SK-N-SH (cell line): ENCODE data around the gene FGF13. TPM values are rescaled to one million over a fixed set of nuclear protein-coding genes. Genes with fewer than 3 reads are reported as not detected.

Experiments used
- CTCF ChIA-PET: fragments of 300-600, 350-600 bp; formaldehyde crosslinking; extraction: SDS; loops from one replicate; lab custom pipeline; 2021; lab: Yijun Ruan, JAX
- POLR2A ChIA-PET: fragments of 350-600 bp; sonication (Branson Sonifier 250); formaldehyde crosslinking; extraction: SDS; loops from one replicate; lab custom pipeline; 2020; ENCODE audit warnings: antibody characterized with exemption, inconsistent platforms; lab: Yijun Ruan, JAX
- DNase-seq: peaks from one replicate; pipeline ENCODE4 v3.0.0; 2012
- H2AFZ ChIP-seq: fragments of 200-600 bp; sonication (generic); 2 replicates; pipeline ENCODE4 v1.8.1; 2016; ENCODE audit warnings: antibody characterized with exemption, mild to moderate bottlenecking, low read depth
- H3F3A ChIP-seq: fragments of 200-600 bp; sonication (generic); replicated peaks from 2 replicates; pipeline ENCODE3; 2016; ENCODE audit warnings: antibody characterized with exemption, mild to moderate bottlenecking; ENCODE audit not compliant: insufficient read depth
- H3K27ac ChIP-seq, 2 experiments: fragments of 200-500 bp in 1 of 2; fragments of 200-600 bp in 1 of 2; sonication (Bioruptor generic) in 1 of 2; sonication (generic), shearing (Covaris generic) in 1 of 2; 2 replicates each; pipeline versions ENCODE4 v1.5.1 to v1.6.1; 2014 to 2016; ENCODE audit warnings: low read depth in 2 of 2, inconsistent platforms in 1 of 2, low read length in 1 of 2, mild to moderate bottlenecking in 1 of 2, mixed read lengths in 1 of 2
- H3K27me3 ChIP-seq: fragments of 200-600 bp; sonication (generic), shearing (Covaris generic); 2 replicates; pipeline ENCODE4 v1.6.1; 2016; ENCODE audit warnings: mixed run types; ENCODE audit not compliant: insufficient read depth
- H3K36me3 ChIP-seq, 2 experiments: fragments of 200-500 bp in 1 of 2; fragments of 200-600 bp in 1 of 2; sonication (Bioruptor generic) in 1 of 2; sonication (generic) in 1 of 2; replicated peaks in 1 of 2; 2 replicates each; pipeline versions ENCODE3 to v1.5.1; 2014 to 2016; ENCODE audit warnings: low read length in 1 of 2, mild to moderate bottlenecking in 1 of 2; ENCODE audit not compliant: insufficient read depth in 2 of 2, control insufficient read depth in 1 of 2
- H3K4me1 ChIP-seq, 2 experiments: fragments of 200-500 bp in 1 of 2; fragments of 200-600 bp in 1 of 2; sonication (Bioruptor generic) in 1 of 2; sonication (generic), shearing (Covaris generic) in 1 of 2; 2 replicates each; pipeline versions ENCODE4 v1.5.1 to v1.6.1; 2014 to 2016; ENCODE audit warnings: low read depth in 1 of 2, low read length in 1 of 2, mixed run types in 1 of 2; ENCODE audit not compliant: insufficient read depth in 2 of 2, control insufficient read depth in 1 of 2
- H3K4me2 ChIP-seq: fragments of 200-600 bp; sonication (generic), shearing (Covaris generic); 2 replicates; pipeline ENCODE4 v1.6.1; 2017; ENCODE audit warnings: mixed run types
- H3K4me3 ChIP-seq, 2 experiments: fragments of 200-500 bp in 1 of 2; fragments of 200-600 bp in 1 of 2; sonication (Bioruptor generic) in 1 of 2; sonication (generic), shearing (Covaris generic) in 1 of 2; 2 replicates each; pipeline versions ENCODE4 v1.5.1 to v1.8.1; 2014 to 2016; ENCODE audit warnings: low read depth in 2 of 2, inconsistent platforms in 1 of 2, low read length in 1 of 2, mild to moderate bottlenecking in 1 of 2, mixed read lengths in 1 of 2, moderate library complexity in 1 of 2
- H3K79me2 ChIP-seq: fragments of 200-600 bp; sonication (generic); 2 replicates; pipeline ENCODE4 v1.8.1; 2017; ENCODE audit warnings: mild to moderate bottlenecking; ENCODE audit not compliant: insufficient read depth
- H3K9ac ChIP-seq: fragments of 200-600 bp; sonication (generic); 2 replicates; pipeline ENCODE4 v1.6.1; 2017; ENCODE audit warnings: mixed run types
- H3K9me2 ChIP-seq: fragments of 200-600 bp; sonication (generic); 2 replicates; pipeline ENCODE4 v1.6.1; 2017; ENCODE audit warnings: mixed run types
- H3K9me3 ChIP-seq: fragments of 200-600 bp; sonication (generic); 2 replicates; pipeline ENCODE4 v1.6.1; 2017; ENCODE audit warnings: mixed run types, mild to moderate bottlenecking, moderate library complexity
- H4K20me1 ChIP-seq: fragments of 200-600 bp; sonication (generic); 2 replicates; pipeline ENCODE4 v1.6.1; 2017; ENCODE audit warnings: mild to moderate bottlenecking, mixed run types; ENCODE audit not compliant: insufficient read depth
- EZH2phosphoT487 ChIP-seq: fragments of 200-600 bp; sonication (generic); IDR thresholded peaks from 2 replicates; pipeline ENCODE4 v1.6.1; 2017; ENCODE audit warnings: low read depth, mixed run types, mild to moderate bottlenecking, antibody characterized with exemption, moderate library complexity, borderline replicate concordance
- FOXM1 ChIP-seq: IDR thresholded peaks from 2 replicates; pipeline ENCODE4 v1.4.0; 2012; ENCODE audit warnings: low read depth, mild to moderate bottlenecking
- GABPA ChIP-seq: IDR thresholded peaks from 2 replicates; pipeline ENCODE4 v1.4.0; 2012; ENCODE audit warnings: low read depth, mild to moderate bottlenecking
- IRF3 ChIP-seq: fragments of 150-350 bp; IDR thresholded peaks from 2 replicates; pipeline ENCODE4 v1.6.1; 2016; ENCODE audit warnings: mild to moderate bottlenecking, low read depth, low read length
- MAX ChIP-seq: IDR thresholded peaks from 2 replicates; pipeline ENCODE4 v1.4.0; 2012; ENCODE audit warnings: low read depth
- NFIC ChIP-seq: IDR thresholded peaks from 2 replicates; pipeline ENCODE4 v1.4.0; 2012; ENCODE audit warnings: borderline replicate concordance
- NRF1 ChIP-seq: IDR thresholded peaks from 2 replicates; pipeline ENCODE4 v1.6.1; 2012; ENCODE audit warnings: low read depth, mild to moderate bottlenecking, low read length
- PBX3 ChIP-seq: IDR thresholded peaks from 2 replicates; pipeline ENCODE4; 2012
- POLR2AphosphoS5 ChIP-seq: IDR thresholded peaks from 2 replicates; pipeline ENCODE4 v1.6.1; 2012; ENCODE audit warnings: low read depth, low read length
- RAD21 ChIP-seq: IDR thresholded peaks from 2 replicates; pipeline ENCODE4 v1.6.1; 2012; ENCODE audit warnings: mild to moderate bottlenecking, low read length
- RCOR1 ChIP-seq: fragments of 150-350 bp; IDR thresholded peaks from 2 replicates; pipeline ENCODE4 v1.6.1; 2017; ENCODE audit warnings: antibody characterized with exemption, low read length
- REST ChIP-seq: IDR thresholded peaks from 2 replicates; pipeline ENCODE4 v1.6.1; 2012; ENCODE audit warnings: mild to moderate bottlenecking, low read depth, low read length, moderate library complexity
- RFX5 ChIP-seq: IDR thresholded peaks from 2 replicates; pipeline ENCODE4 v1.6.1; 2012; ENCODE audit warnings: mild to moderate bottlenecking, improper control_type of control experiment, low read length
- SIN3A ChIP-seq: IDR thresholded peaks from 2 replicates; pipeline ENCODE4 v1.6.1; 2012; ENCODE audit warnings: low read depth, mild to moderate bottlenecking, low read length, moderate library complexity, borderline replicate concordance
- SMC3 ChIP-seq: IDR thresholded peaks from 2 replicates; pipeline ENCODE4 v1.6.1; 2012; ENCODE audit warnings: low read depth, low read length, improper control_type of control experiment
- TCF12 ChIP-seq: IDR thresholded peaks from 2 replicates; pipeline ENCODE4 v1.4.0; 2012
- USF1 ChIP-seq: IDR thresholded peaks from 2 replicates; pipeline ENCODE4 v1.4.0; 2012; ENCODE audit warnings: low read depth, borderline replicate concordance
- YY1 ChIP-seq: IDR thresholded peaks from 2 replicates; pipeline ENCODE4 v1.4.0; 2012; ENCODE audit warnings: low read depth, mild to moderate bottlenecking
- ZBTB33 ChIP-seq: IDR thresholded peaks from 2 replicates; pipeline ENCODE4 v1.4.0; 2012; ENCODE audit warnings: low read depth, borderline replicate concordance
- WGBS: methylation state at CpG from one replicate; pipeline ENCODE4 v1.1.6; 2017; ENCODE audit warnings: low lambda C conversion rate; 5-methylcytosine and 5-hydroxymethylcytosine counted together
- polyA plus RNA-seq, 3 experiments: library from polyadenylated mRNA; depleted of rRNA; stranded (reverse); fragments of >200 nt; gene quantifications; 2 replicates each; pipeline ENCODE4 v1.2.3, GENCODE V29; 2012

Gene FGF13
- polyA plus RNA-seq, 1 of the 3 experiments (the other 2 are of a cell fraction): 0.12 TPM

- Histone ChIP-seq H3K9me2 (no peaks in the 10 kb centered on the region), H3F3A (no peaks in the 10 kb centered on the region), H2AFZ (no peak overlapping the region), H3K4me3 (no peak overlapping the region), H3K27me3 (peaks cover 12% of the 10 kb centered on the region; the same call in 1 of the 2 replicates), H3K36me3 (no peaks in the 10 kb centered on the region), H3K79me2 (no peaks in the 10 kb centered on the region), H3K9ac (no peak overlapping the region), H3K4me2 (no peak overlapping the region), H4K20me1 (no peaks in the 10 kb centered on the region), H3K9me3 (no peaks in the 10 kb centered on the region), H3K27ac (no peak overlapping the region), H3K4me1 (no peaks in the 10 kb centered on the region)
- POLR2A ChIA-PET: no interaction called here
- no peak for TF ChIP-seq TCF12
- TF ChIP-seq SMC3: no peak
- no peak for DNase-seq
- CTCF ChIA-PET: no interaction called here
- WGBS: 30% methylated on average over 5 of the region's 5 CpGs
Measured at GRCh38 chrX:138742217-138742616, 30.7 kb upstream of the FGF13 start.

GRCh38 chrX:138740341-138740740 lies 28.8 kb upstream of the FGF13 start:
- 0% methylated on average over 2 of the region's 2 CpGs for WGBS
- no peaks in the 10 kb centered on the region for H3K9me3 ChIP-seq
- no peaks in the 10 kb centered on the region for H3K4me1 ChIP-seq
- no peak overlapping the region for H3K27ac ChIP-seq
- H3K27me3 ChIP-seq: peaks cover 12% of the 10 kb centered on the region; the same call in 1 of the 2 replicates
- no peak overlapping the region for H3K4me2 ChIP-seq
- no peak overlapping the region for H3K9ac ChIP-seq
- H3K4me3 ChIP-seq: no peak overlapping the region
- CTCF ChIA-PET: interaction anchor here (0.7 kb wide), 1 partner anchor 21 kb away, joined by 3 read pairs; no protein-coding TSS in a partner anchor
- TF ChIP-seq MAX: no peak
- TF ChIP-seq PBX3: no peak
- no peak for TF ChIP-seq FOXM1
- TF ChIP-seq IRF3: no peak
- no peak for TF ChIP-seq RFX5
- no peak for TF ChIP-seq REST
- TF ChIP-seq NFIC: no peak
- TF ChIP-seq RCOR1: no peak
- TF ChIP-seq USF1: no peak
- no peak for TF ChIP-seq TCF12
- no peak for TF ChIP-seq SMC3
- TF ChIP-seq RAD21: no peak
- TF ChIP-seq POLR2AphosphoS5: no peak
- no peak for TF ChIP-seq EZH2phosphoT487
- no peak for TF ChIP-seq SIN3A
- no peak for TF ChIP-seq GABPA
- no peak for TF ChIP-seq ZBTB33
- TF ChIP-seq NRF1: no peak
- no peak for TF ChIP-seq YY1
- no peaks in the 10 kb centered on the region for H4K20me1 ChIP-seq
- no peaks in the 10 kb centered on the region for H3K9me2 ChIP-seq
- DNase-seq: no peak
- H3K79me2 ChIP-seq: no peaks in the 10 kb centered on the region
- POLR2A ChIA-PET: no interaction called here
- H3F3A ChIP-seq: no peaks in the 10 kb centered on the region
- H3K36me3 ChIP-seq: no peaks in the 10 kb centered on the region
- no peak overlapping the region for H2AFZ ChIP-seq
